HG02852 (cell line): ENCODE results near the gene CCDC190.
A peak's percentile ranks its signal among the peaks of the same experiment; 100 is the strongest.
"Not testable (repeated sequence)": the region's sequence is repeated elsewhere in the genome, so short reads cannot be mapped to it uniquely, and the experiment has no call there.

Experiments
- ATAC-seq: cut with Tn5 transposase; IDR thresholded peaks from one replicate; pipeline ENCODE4 v1.9.1; 2021; ENCODE audit warnings: mild to moderate bottlenecking, moderate library complexity; ENCODE audit not compliant: unreplicated experiment

Gene CCDC190

GRCh38 chr1:162838863-162839262, 22.1 kb downstream of the CCDC190 start:
- ATAC-seq: no peak

- peak; percentile 90 for ATAC-seq
Observed at GRCh38 chr1:162835157-162835899, 25.6 kb downstream of the CCDC190 start.

DNA sequence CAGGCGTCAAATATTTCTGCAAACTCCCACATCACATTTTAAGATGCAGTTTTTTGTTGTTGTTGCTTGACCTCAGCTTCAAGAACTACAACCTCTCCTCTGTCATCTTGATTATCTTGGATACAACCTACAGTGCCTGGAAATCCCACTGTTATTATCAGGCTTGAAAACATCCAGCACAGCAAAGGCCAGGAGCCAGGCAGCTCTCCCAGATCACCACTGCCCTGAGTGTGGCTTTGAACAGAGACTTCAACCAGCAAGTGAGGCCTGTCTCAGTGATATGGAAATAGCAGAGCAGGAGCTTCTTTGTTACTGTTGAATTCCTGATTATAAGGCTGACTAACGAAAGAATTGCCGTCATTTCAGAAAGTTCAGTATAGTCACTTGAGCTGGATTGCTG, 28.5 kb downstream of the CCDC190 start:
- no peak for ATAC-seq

GRCh38 chr1:162829268-162829667, 31.7 kb downstream of the CCDC190 start:
- no peak for ATAC-seq

- no peak for ATAC-seq
Observed at GRCh38 chr1:162823771-162824525, 37.0 kb downstream of the CCDC190 start.

- ATAC-seq: no peak
Observed at GRCh38 chr1:162823231-162823630, 37.7 kb downstream of the CCDC190 start.

- ATAC-seq: no peak
Observed at GRCh38 chr1:162822391-162823200, 38.4 kb downstream of the CCDC190 start.

DNA sequence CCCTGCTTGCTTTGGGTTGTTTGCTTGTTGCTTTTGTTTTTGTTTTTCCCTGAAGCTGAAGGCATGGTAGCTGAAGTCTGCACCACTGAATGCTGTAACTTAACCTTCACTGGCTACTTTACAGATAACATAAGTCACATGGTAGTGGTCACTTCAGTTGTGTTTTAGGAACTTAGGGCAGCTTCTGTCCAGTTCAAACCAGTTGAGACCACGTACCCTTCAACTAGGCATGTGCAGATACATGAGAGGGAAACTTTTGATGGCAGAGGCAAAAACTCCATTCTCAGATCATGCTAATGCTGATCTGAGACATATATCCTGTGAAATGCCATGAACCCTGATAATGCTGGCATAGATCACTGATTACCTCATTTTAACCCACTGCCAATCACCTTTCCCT, 42.3 kb downstream of the CCDC190 start:
- not testable (repeated sequence) for ATAC-seq

GRCh38 chr1:162818136-162818535, 42.8 kb downstream of the CCDC190 start:
- ATAC-seq: not testable (repeated sequence)

DNA sequence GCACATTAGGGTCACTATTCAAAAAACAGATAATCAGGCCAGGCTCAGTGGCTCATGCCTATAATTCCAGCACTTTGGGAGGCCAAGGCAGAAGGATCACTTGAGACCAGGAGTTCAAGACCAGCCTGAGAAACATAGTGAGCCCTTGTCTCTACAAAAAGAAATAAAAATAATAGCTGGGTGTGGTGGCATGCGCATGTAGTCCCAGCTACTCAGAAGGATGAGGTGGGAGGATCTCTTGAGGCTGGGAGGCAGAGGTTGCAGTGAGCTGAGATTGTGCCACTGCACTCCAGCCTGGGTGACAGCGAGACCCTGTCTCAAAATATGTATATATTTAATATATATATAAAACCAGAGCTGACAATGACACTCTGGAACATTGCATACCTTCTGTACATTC, 48.6 kb downstream of the CCDC190 start:
- ATAC-seq: not testable (repeated sequence)

GRCh38 chr1:162807503-162807902, 53.5 kb downstream of the CCDC190 start:
- ATAC-seq: not testable (repeated sequence)
